Subcutaneous abdominal adipose tissue (tissue), 5 donors: ENCODE measurements around the gene ALG14.
"Not testable (repeated sequence)": the region's sequence is repeated elsewhere in the genome, so short reads cannot be mapped to it uniquely, and the experiment has no call there.

Source experiments
- H3K27ac ChIP-seq: one replicate; pipeline ENCODE4 v1.7.0; 2013; ENCODE audit warnings: low read depth, mild to moderate bottlenecking, inconsistent platforms, low read length, moderate library complexity
- H3K27me3 ChIP-seq, 5 donors: one replicate each; pipeline ENCODE4 v1.7.0; 2013; ENCODE audit warnings: low read length in 5 of 5, inconsistent platforms in 1 of 5; ENCODE audit not compliant: control insufficient read depth in 5 of 5, insufficient read depth in 4 of 5
- H3K36me3 ChIP-seq, 5 donors: one replicate each; pipeline ENCODE4 v1.7.0; 2013; ENCODE audit warnings: low read length in 5 of 5; ENCODE audit not compliant: control insufficient read depth in 5 of 5, insufficient read depth in 5 of 5
- H3K4me1 ChIP-seq, 5 donors: one replicate each; pipeline ENCODE4 v1.7.0; 2013; ENCODE audit warnings: low read length in 5 of 5, mild to moderate bottlenecking in 3 of 5, moderate library complexity in 1 of 5; ENCODE audit not compliant: control insufficient read depth in 5 of 5, insufficient read depth in 5 of 5
- H3K4me3 ChIP-seq, 5 donors: one replicate each; pipeline ENCODE4 v1.7.0; 2013; ENCODE audit warnings: low read length in 5 of 5, low read depth in 1 of 5
- H3K9ac ChIP-seq, 5 donors: one replicate each; pipeline ENCODE4 v1.7.0; 2013; ENCODE audit warnings: low read length in 5 of 5, mild to moderate bottlenecking in 4 of 5, moderate library complexity in 3 of 5
- H3K9me3 ChIP-seq, 5 donors: one replicate each; pipeline ENCODE4 v1.7.0; 2013; ENCODE audit warnings: low read length in 5 of 5; ENCODE audit not compliant: control insufficient read depth in 5 of 5
- donor health status: healthy.
- donor health status: healthy.
- donor health status: healthy.
- donor health status: healthy.
- donor health status: healthy.

Gene ALG14

DNA sequence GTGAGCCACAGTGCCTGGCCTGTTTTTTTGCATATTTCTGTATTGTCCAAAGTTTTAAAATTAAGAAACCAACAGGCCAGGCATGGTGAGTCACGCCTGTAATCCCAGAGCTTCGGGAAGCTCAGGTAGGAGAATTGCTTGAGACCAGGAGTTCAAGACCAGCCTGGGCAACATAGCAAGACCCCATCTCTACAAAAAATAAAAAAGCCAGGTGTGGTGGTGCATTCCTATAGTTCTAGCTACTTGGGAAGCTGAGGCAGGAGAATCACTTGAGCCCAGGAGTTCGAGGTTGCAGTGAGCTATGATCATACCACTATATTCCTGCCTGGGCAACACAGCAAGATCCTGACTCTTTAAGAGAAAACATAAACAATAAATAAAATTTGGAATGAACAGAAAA lies 25.1 kb downstream of the ALG14 start:
- peaks cover 0 to 13% (median 6%) of the 10 kb centered on the region in 5 donors for H3K4me1 ChIP-seq
- H3K36me3 ChIP-seq, H3K9me3 ChIP-seq, H3K27ac ChIP-seq, H3K9ac ChIP-seq, H3K27me3 ChIP-seq, H3K4me3 ChIP-seq: not testable (repeated sequence)

GRCh38 chr1:95046359-95046758 lies 26.4 kb downstream of the ALG14 start:
- H3K4me1 ChIP-seq: peaks cover 0 to 23% (median 15%) of the 10 kb centered on the region in 5 donors
- H3K9ac ChIP-seq: no peak overlapping the region
- no peaks in the 10 kb centered on the region for H3K27me3 ChIP-seq
- H3K9me3 ChIP-seq: no peaks in the 10 kb centered on the region
- no peak overlapping the region for H3K27ac ChIP-seq
- no peaks in the 10 kb centered on the region for H3K36me3 ChIP-seq
- H3K4me3 ChIP-seq: no peak overlapping the region

GRCh38 chr1:95043141-95043980 lies 29.4 kb downstream of the ALG14 start:
- Histone ChIP-seq H3K27me3 (no peaks in the 10 kb centered on the region), H3K9ac (peak overlapping the region in 2 of 5 donors; percentile 1 to 60), H3K9me3 (no peaks in the 10 kb centered on the region), H3K4me3 (peak overlapping the region in 2 of 5 donors; percentile 18 to 33), H3K27ac (peak overlapping the region; percentile 94), H3K36me3 (no peaks in the 10 kb centered on the region), H3K4me1 (peaks cover 0 to 19% (median 16%) of the 10 kb centered on the region in 5 donors)

DNA sequence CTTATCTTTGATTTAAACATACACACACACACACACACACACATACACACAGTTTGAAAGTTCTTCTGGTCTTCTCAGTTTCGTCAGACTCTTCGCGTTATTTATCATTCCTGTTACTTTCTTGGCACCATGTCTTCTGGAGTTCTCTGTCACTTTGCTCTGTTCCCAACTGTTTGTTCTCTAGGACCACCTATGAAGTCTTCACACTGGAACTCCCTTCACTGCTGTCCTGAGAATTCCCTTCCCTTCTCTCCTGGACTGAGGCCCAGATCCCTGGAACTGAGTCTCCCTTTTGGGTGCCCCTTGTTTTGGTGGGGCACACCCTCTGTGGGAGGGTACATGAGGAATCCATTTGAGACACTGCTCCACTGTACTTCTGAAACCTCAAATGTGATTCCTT lies 30.5 kb downstream of the ALG14 start:
- H3K4me3 ChIP-seq: no peak overlapping the region
- H3K4me1 ChIP-seq: peaks cover 0 to 17% (median 16%) of the 10 kb centered on the region in 5 donors
- H3K9ac ChIP-seq: peak overlapping the region in 2 of 5 donors; percentile 40 to 60
- H3K36me3 ChIP-seq: no peaks in the 10 kb centered on the region
- H3K27me3 ChIP-seq: no peaks in the 10 kb centered on the region
- H3K27ac ChIP-seq: peak overlapping the region; percentile 94
- H3K9me3 ChIP-seq: no peaks in the 10 kb centered on the region

DNA sequence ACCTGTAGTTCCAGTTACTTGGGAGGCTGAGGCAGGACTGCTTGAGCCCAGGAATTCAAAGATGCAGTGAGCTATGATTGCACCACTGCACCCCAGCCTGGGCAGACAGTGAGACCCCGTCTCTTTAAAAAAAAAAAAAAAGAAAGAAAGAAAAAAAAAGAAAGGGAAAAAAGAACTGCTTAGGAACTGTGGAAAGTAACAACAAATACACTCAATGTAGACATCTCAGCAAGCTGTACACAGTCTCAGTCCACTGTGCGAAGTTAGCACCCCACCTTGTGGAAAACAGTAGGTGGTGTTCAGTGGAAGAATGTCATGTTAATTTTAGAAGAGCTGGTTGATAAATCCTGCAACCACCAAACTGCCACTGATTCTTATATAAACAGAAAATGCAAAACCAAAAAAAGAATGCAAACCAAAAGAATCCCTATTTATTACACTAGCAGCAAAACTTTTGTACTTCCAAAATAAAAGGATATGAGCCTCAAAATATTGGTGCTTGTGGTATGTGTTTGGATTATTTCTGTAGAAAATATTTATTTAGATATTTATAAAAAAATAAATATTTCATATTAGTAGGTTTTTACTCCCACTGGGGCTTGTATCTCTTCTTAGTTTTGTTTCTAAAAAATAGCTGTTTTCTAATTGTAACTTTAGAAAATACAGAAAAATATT lies 31.1 kb downstream of the ALG14 start:
- H3K9ac ChIP-seq: no peak overlapping the region
- H3K4me3 ChIP-seq: no peak overlapping the region
- peak overlapping the region; percentile 94 for H3K27ac ChIP-seq
- H3K9me3 ChIP-seq: no peaks in the 10 kb centered on the region
- no peaks in the 10 kb centered on the region for H3K36me3 ChIP-seq
- H3K4me1 ChIP-seq: peaks cover 0 to 17% (median 16%) of the 10 kb centered on the region in 5 donors
- H3K27me3 ChIP-seq: no peaks in the 10 kb centered on the region

DNA sequence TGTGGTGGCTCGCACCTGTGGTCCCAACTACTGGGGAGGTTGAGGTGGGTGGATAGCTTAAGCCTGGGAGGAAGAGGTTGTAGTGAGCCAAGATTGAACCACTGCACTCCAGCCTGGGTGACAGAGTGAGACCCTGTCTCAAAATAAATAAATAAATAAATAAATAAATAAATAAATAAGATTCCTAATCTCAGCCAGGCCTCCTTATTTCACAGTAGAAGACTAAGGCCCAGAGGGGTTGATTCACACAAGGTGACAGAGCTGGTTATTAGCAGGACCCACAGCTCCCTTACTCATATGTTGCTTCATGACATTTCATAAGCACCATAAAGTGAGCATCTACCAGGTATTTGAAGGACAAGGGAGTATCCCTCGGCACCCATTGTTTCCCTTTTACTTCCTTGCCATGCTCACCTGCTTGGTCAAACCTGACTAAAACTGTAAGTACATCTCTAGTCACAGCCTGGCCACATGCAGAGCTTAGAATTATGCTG lies 32.7 kb downstream of the ALG14 start:
- Histone ChIP-seq H3K36me3 (no peaks in the 10 kb centered on the region), H3K27ac (no peak overlapping the region), H3K9me3 (no peaks in the 10 kb centered on the region), H3K27me3 (no peaks in the 10 kb centered on the region), H3K4me1 (peaks cover 0 to 17% (median 16%) of the 10 kb centered on the region in 5 donors), H3K4me3 (no peak overlapping the region), H3K9ac (no peak overlapping the region)

- H3K9ac ChIP-seq: no peak overlapping the region
- H3K36me3 ChIP-seq: no peaks in the 10 kb centered on the region
- H3K9me3 ChIP-seq: no peaks in the 10 kb centered on the region
- H3K27me3 ChIP-seq: no peaks in the 10 kb centered on the region
- H3K4me1 ChIP-seq: peaks cover 0 to 17% (median 16%) of the 10 kb centered on the region in 5 donors
- H3K27ac ChIP-seq: no peak overlapping the region
- no peak overlapping the region for H3K4me3 ChIP-seq
Observed at GRCh38 chr1:95039360-95040031, 33.3 kb downstream of the ALG14 start.

- Histone ChIP-seq H3K4me3 (no peak overlapping the region), H3K27ac (no peak overlapping the region), H3K36me3 (peaks cover 0 to 3% (median 0%) of the 10 kb centered on the region in 5 donors), H3K27me3 (no peaks in the 10 kb centered on the region), H3K9me3 (no peaks in the 10 kb centered on the region), H3K9ac (no peak overlapping the region), H3K4me1 (no peaks in the 10 kb centered on the region)
Observed at GRCh38 chr1:95035536-95035935, 37.2 kb downstream of the ALG14 start.

DNA sequence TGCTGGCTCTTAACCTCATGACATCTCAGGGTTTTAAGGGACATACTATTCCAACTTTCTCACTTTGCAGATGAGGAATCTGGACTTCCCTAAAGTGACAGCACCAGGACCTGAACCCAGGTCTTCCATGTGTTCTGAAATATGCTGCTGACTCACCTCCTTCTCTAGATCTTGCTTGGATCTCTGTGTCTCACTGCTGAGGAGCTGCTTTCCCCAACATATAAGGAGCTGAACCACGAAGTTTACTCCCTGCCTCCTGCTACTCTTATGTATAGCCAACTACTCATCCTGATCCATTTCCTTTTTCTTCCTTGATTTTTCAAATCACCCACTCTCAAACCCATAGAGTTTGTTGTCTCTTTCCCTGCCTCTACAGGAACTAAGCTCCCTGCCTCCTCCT lies 38.2 kb downstream of the ALG14 start:
- Histone ChIP-seq H3K27ac (no peak overlapping the region), H3K36me3 (peaks cover 0 to 3% (median 0%) of the 10 kb centered on the region in 5 donors), H3K9me3 (no peaks in the 10 kb centered on the region), H3K9ac (no peak overlapping the region), H3K4me1 (no peaks in the 10 kb centered on the region), H3K27me3 (no peaks in the 10 kb centered on the region), H3K4me3 (no peak overlapping the region)
